Subcutaneous adipose tissue (tissue), 4 donors: Measurements from ENCODE around the gene ARAP3. TPM values are rescaled to one million over a fixed set of nuclear protein-coding genes. Genes with fewer than 3 reads are reported as not detected.

Experiments
- CTCF ChIP-seq: fragments of 450-650 bp; IDR thresholded peaks from one replicate; pipeline ENCODE4 v1.5.1; 2016; ENCODE audit warnings: low read depth, mild to moderate bottlenecking, control low read depth, antibody characterized with exemption, moderate library complexity
- total RNA-seq, 4 donors: library from RNA; depleted of rRNA; stranded (reverse); fragments of >200 nt; gene quantifications; one replicate each; pipeline ENCODE4 v1.1.0, GENCODE V29; 2016

ARAP3 gene
- total RNA-seq, 4 donors from 2014 or later = 3.7 to 17.3 (median 5.1) TPM

GRCh38 chr5:141633871-141634561 lies 48.0 kb downstream of the ARAP3 start:
- no peak for TF ChIP-seq CTCF

GRCh38 chr5:141632650-141633049 lies 49.4 kb downstream of the ARAP3 start:
- TF ChIP-seq CTCF = no peak

GRCh38 chr5:141630570-141631140 lies 51.4 kb downstream of the ARAP3 start:
- no peak for TF ChIP-seq CTCF

GRCh38 chr5:141628175-141628788 lies 53.7 kb downstream of the ARAP3 start:
- no peak for TF ChIP-seq CTCF

GRCh38 chr5:141623611-141624010 lies 58.4 kb downstream of the ARAP3 start:
- no peak for TF ChIP-seq CTCF

GRCh38 chr5:141623186-141623585 lies 58.8 kb downstream of the ARAP3 start:
- no peak for TF ChIP-seq CTCF

- no peak for TF ChIP-seq CTCF
Measured at GRCh38 chr5:141618804-141619554, 63.1 kb downstream of the ARAP3 start, which contains the start of gene DIAPH1. Gene DIAPH1, minus strand, starts transcription at chr5:141619000. Its CDS starts 86 bp downstream, at chr5:141618914.
